Prostate gland (tissue), 2 donors: ENCODE results near the gene CAPN11. TPM values are rescaled to one million over a fixed set of nuclear protein-coding genes. Genes with fewer than 3 reads are reported as not detected.
"Not testable (repeated sequence)": the region's sequence is repeated elsewhere in the genome, so short reads cannot be mapped to it uniquely, and the experiment has no call there.

ENCODE experiments used
- DNase-seq: peaks from one replicate; pipeline ENCODE4 v3.0.0-alpha.2; 2019; ENCODE audit warnings: low spot score
- H3K27ac ChIP-seq, 2 donors: fragments of 200-600 bp; sonication (generic); 2 replicates each; pipeline ENCODE4 v1.5.1; 2017 to 2019
- H3K27me3 ChIP-seq: fragments of 200-600 bp; sonication (generic); replicated peaks from 2 replicates; pipeline ENCODE4 v1.5.1; 2019; ENCODE audit not compliant: insufficient read depth
- H3K36me3 ChIP-seq, 2 donors: fragments of 200-600 bp; sonication (generic); 1 replicate in 1 of 2; 2 replicates in 1 of 2; pipeline versions ENCODE4 v1.5.1 to v1.8.1; 2017 to 2019
- H3K4me1 ChIP-seq: fragments of 200-600 bp; sonication (generic); replicated peaks from 2 replicates; pipeline ENCODE4 v1.5.1; 2019
- H3K4me3 ChIP-seq, 2 donors: fragments of 200-600 bp; sonication (generic); 2 replicates each; pipeline ENCODE4 v1.5.1; 2017 to 2019
- H3K9me3 ChIP-seq: fragments of 200-600 bp; sonication (generic); 2 replicates; pipeline ENCODE4 v1.5.1; 2017
- POLR2A ChIP-seq: fragments of 450-650 bp; IDR thresholded peaks from one replicate; pipeline ENCODE4 v1.6.1; 2016; ENCODE audit warnings: antibody characterized with exemption, mild to moderate bottlenecking
- POLR2AphosphoS5 ChIP-seq: sonication (generic); formaldehyde crosslinking; IDR thresholded peaks from one replicate; pipeline ENCODE4 v1.6.1; 2017; ENCODE audit warnings: antibody characterized with exemption
- WGBS: methylation state at CpG from one replicate; pipeline ENCODE4 v1.1.5; 2018; 5-methylcytosine and 5-hydroxymethylcytosine counted together
- intact Hi-C: fragments of 100-400 bp; cut with DNase I; formaldehyde crosslinking; loops from one replicate; pipeline ENCODE4 v1.14.2; 2022
- total RNA-seq, 2 donors: library from RNA; depleted of rRNA; stranded (reverse); fragments of >200 nt; gene quantifications; one replicate each; pipeline ENCODE4 v1.1.0, GENCODE V29; 2016
- TF ChIP-seq, protein P1 (sequence below), 4 experiments: fragments of 200-600 bp in 2 of 4; fragments of 450-650 bp in 2 of 4; sonication (generic) in 2 of 4; IDR thresholded peaks; 1 replicate in 3 of 4; 2 replicates in 1 of 4; pipeline ENCODE4 v1.5.1; 2016 to 2019; ENCODE audit warnings: antibody characterized with exemption in 4 of 4, mild to moderate bottlenecking in 2 of 4, moderate library complexity in 2 of 4

The CAPN11 gene
- total RNA-seq, 2 donors from 2014 or later, result 5.9 TPM; not detected in 1

DNA sequence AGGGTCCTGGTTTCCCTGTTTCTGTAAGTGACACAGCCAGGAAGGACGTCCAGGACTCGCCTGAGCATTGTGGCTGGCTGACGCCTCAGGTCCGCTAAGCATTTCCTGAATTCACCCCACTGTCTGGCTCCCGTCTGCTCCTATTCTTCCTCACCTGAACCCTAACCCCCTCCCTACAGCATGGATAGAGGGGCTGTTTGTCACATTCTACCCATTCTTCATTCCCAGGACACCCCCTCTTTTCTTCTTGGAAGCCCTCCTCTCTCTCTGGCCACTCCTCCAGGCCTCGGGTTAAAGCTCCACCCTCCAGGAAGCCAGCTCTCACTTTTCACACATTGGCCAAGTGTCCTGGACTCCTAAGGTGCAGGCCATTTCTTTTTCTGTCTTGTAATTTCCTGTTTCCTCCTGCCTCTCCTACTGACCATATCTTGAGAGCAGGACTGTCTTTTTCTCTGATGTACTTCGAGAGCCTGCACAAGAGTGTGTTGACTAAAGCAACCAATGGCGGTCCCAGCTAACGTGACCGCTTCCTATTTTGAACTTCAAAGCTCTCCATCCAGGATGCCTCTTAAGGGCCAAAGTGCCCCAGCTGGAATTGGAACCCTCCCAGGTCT is 33.9 kb downstream of the CAPN11 start:
- 63% methylated on average over 10 of the region's 10 CpGs for WGBS
- H3K4me3 ChIP-seq, result no peak overlapping the region

DNA sequence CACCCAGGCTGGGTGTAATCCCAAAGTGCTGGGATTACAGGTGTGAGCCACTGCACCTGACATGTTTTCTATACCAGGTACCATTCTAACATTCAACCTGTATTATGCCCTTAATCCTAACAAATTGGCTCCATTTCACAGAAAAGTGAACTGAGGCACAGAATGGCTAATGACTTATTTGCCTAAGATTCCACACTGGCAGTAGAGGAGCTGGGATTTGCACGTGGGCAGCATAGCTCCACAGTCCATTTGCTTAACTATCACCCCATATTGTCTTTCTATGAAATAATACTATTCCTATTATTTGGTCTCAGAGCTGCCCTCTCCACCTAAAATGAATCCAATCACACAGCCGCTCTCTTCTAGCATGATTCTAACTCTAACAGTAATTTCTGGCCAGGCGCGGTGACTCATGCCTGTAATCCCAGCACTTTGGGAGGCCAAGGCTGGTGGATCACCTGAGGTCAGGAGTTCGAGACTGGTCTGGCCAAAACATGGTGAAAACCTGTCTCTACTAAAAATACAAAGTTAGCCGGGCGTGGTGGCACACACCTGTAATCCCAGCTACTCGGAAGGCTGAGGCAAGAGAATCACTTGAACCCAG is 34.8 kb downstream of the CAPN11 start:
- H3K4me3 ChIP-seq, result no peak overlapping the region
- no peaks in the 10 kb centered on the region for H3K4me1 ChIP-seq
- no peaks in the 10 kb centered on the region for H3K27me3 ChIP-seq
- H3K36me3 ChIP-seq, result no peaks in the 10 kb centered on the region
- WGBS, result 87% methylated on average over 8 of the region's 8 CpGs
- H3K9me3 ChIP-seq, result no peaks in the 10 kb centered on the region
- intact Hi-C loops, result no loop called here
- TF ChIP-seq POLR2AphosphoS5, result no peak
- TF ChIP-seq POLR2A, result no peak
- TF ChIP-seq, protein P1, sequence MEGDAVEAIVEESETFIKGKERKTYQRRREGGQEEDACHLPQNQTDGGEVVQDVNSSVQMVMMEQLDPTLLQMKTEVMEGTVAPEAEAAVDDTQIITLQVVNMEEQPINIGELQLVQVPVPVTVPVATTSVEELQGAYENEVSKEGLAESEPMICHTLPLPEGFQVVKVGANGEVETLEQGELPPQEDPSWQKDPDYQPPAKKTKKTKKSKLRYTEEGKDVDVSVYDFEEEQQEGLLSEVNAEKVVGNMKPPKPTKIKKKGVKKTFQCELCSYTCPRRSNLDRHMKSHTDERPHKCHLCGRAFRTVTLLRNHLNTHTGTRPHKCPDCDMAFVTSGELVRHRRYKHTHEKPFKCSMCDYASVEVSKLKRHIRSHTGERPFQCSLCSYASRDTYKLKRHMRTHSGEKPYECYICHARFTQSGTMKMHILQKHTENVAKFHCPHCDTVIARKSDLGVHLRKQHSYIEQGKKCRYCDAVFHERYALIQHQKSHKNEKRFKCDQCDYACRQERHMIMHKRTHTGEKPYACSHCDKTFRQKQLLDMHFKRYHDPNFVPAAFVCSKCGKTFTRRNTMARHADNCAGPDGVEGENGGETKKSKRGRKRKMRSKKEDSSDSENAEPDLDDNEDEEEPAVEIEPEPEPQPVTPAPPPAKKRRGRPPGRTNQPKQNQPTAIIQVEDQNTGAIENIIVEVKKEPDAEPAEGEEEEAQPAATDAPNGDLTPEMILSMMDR (IDR thresholded peaks at IDR 0.05), result no peak
- DNase-seq, result no peak
- H3K27ac ChIP-seq, result no peak overlapping the region

More for the DNA sequence above, 33.9 kb downstream of the CAPN11 start:
- Histone ChIP-seq H3K27ac (no peak overlapping the region), H3K4me1 (no peaks in the 10 kb centered on the region), H3K36me3 (no peaks in the 10 kb centered on the region), H3K9me3 (no peaks in the 10 kb centered on the region), H3K27me3 (no peaks in the 10 kb centered on the region)
- TF ChIP-seq POLR2AphosphoS5 (no peak), POLR2A (no peak)
- TF ChIP-seq, protein P1 (IDR thresholded peaks at IDR 0.05), result no peak
- no peak for DNase-seq
- intact Hi-C loops, result no loop called here

DNA sequence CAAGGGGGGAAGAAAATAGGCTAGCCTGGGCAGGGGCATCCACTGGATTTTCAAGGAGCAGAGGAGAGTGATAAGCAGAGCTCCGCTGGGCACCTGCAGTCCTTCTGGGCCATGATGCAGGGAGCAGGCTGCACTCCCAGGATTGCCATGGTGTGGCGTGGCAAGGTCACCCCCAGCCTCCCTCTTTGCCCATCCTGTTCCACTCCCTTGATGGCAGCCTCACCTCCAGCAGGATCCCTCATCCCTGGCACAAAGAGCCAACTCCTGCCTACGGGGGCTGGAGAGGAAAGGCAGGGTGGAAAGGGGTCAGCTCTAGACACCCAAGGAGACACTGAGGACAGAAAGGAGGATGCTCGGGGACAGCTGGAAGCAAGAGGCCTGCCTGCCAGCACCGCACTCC is 35.7 kb downstream of the CAPN11 start:
- DNase-seq, result no peak
- no peaks in the 10 kb centered on the region for H3K9me3 ChIP-seq
- intact Hi-C loops, result no loop called here
- H3K27me3 ChIP-seq, result no peaks in the 10 kb centered on the region
- TF ChIP-seq, protein P1 (IDR thresholded peaks at IDR 0.05), result no peak
- TF ChIP-seq POLR2A (no peak), POLR2AphosphoS5 (no peak)
- H3K4me3 ChIP-seq, result no peak overlapping the region
- H3K27ac ChIP-seq, result no peak overlapping the region
- WGBS, result 77% methylated on average over 5 of the region's 5 CpGs
- H3K4me1 ChIP-seq, result no peaks in the 10 kb centered on the region
- no peaks in the 10 kb centered on the region for H3K36me3 ChIP-seq

DNA sequence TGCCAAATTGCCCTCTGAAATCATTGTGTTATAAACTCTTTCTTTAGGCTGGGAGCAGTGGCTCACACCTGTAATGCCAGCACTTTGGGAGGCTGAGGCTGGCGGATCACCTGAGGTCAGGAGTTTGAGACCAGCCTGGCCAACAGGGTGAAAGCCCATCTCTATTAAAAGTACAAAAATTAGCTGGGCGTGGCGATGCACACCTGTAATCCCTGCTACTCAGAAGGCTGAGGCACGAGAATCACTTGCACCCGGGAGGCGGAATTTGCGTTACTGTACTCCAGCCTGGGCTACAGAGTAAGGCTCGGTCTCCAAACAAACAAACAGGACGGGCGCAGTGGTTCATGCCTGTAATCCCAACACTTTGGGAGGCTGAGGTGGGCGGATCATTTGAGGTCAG is 37.7 kb downstream of the CAPN11 start:
- H3K4me1 ChIP-seq, H3K36me3 ChIP-seq, H3K27me3 ChIP-seq, intact Hi-C loops, H3K27ac ChIP-seq, H3K9me3 ChIP-seq, H3K4me3 ChIP-seq, DNase-seq: not testable (repeated sequence)
- 93% methylated on average over 11 of the region's 11 CpGs for WGBS

DNA sequence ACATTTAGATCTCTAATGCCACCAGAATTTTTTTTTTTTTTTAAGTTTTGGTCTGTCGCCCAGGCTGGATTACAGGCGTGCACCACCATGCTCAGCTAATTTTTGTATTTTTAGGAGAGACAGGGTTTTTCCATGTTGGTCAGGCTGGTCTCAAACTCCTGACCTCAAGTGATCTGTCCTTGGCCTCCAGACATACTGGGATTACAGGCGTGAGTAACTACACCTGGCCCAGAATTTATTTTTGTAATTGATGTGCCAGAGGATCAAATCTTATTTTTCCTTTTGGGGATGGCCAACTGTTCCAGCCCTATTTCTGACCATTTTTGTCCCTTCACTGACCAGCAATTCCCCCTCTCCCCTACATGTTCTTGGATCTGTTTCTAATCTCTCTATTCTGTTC is 40.1 kb downstream of the CAPN11 start:
- no peaks in the 10 kb centered on the region for H3K36me3 ChIP-seq
- H3K27me3 ChIP-seq, result no peaks in the 10 kb centered on the region
- H3K4me1 ChIP-seq, result no peaks in the 10 kb centered on the region
- no peak for DNase-seq
- TF ChIP-seq POLR2AphosphoS5 (no peak), POLR2A (no peak)
- TF ChIP-seq, protein P1 (IDR thresholded peaks at IDR 0.05), result no peak
- no peaks in the 10 kb centered on the region for H3K9me3 ChIP-seq
- H3K4me3 ChIP-seq, result no peak overlapping the region
- WGBS, result 88% methylated on average over 3 of the region's 3 CpGs
- no peak overlapping the region for H3K27ac ChIP-seq
- intact Hi-C loops, result no loop called here
